Progenitor cell of endocrine pancreas (in vitro differentiated cells): ENCODE data around the gene WDFY4. TPM values are rescaled to one million over a fixed set of nuclear protein-coding genes. Genes with fewer than 3 reads are reported as not detected.

Experiments
- DNase-seq: peaks from one replicate; pipeline ENCODE4 v3.0.0; 2021; ENCODE audit warnings: low spot score; ENCODE audit not compliant: unreplicated experiment
- H3K27ac Mint-ChIP-seq: 2 replicates; pipeline ENCODE4 v1.8.0; 2021; ENCODE audit warnings: mild to moderate bottlenecking, moderate library complexity, mixed read lengths
- H3K27me3 Mint-ChIP-seq: 2 replicates; pipeline ENCODE4 v1.8.0; 2021; ENCODE audit warnings: mixed read lengths
- H3K36me3 Mint-ChIP-seq: 2 replicates; pipeline ENCODE4 v1.8.0; 2022; ENCODE audit warnings: mixed read lengths; ENCODE audit not compliant: insufficient read depth
- H3K4me1 Mint-ChIP-seq: 2 replicates; pipeline ENCODE4 v1.8.0; 2021; ENCODE audit warnings: low read depth, mixed read lengths
- H3K4me3 Mint-ChIP-seq: 2 replicates; pipeline ENCODE4 v1.8.0; 2021; ENCODE audit warnings: low read depth, mild to moderate bottlenecking, moderate library complexity, mixed read lengths
- H3K9me3 Mint-ChIP-seq: 2 replicates; pipeline ENCODE4 v1.8.0; 2021; ENCODE audit warnings: low read depth, mixed read lengths
- total RNA-seq: library from RNA; stranded (reverse); gene quantifications from 2 replicates; pipeline ENCODE4 v1.2.1, GENCODE V29; 2021
- TF ChIP-seq, protein P1 (sequence below): fragments of 200-600 bp; sonication (generic); IDR thresholded peaks from one replicate; pipeline ENCODE4 v1.5.0; 2021; ENCODE audit warnings: antibody characterized with exemption, mild to moderate bottlenecking; ENCODE audit not compliant: unreplicated experiment

Gene WDFY4
- total RNA-seq, 1 donor from 2014 or later, result 0.07 TPM

- no peaks in the 10 kb centered on the region for H3K36me3 Mint-ChIP-seq
- H3K4me3 Mint-ChIP-seq, result no peak overlapping the region
- TF ChIP-seq, protein P1, sequence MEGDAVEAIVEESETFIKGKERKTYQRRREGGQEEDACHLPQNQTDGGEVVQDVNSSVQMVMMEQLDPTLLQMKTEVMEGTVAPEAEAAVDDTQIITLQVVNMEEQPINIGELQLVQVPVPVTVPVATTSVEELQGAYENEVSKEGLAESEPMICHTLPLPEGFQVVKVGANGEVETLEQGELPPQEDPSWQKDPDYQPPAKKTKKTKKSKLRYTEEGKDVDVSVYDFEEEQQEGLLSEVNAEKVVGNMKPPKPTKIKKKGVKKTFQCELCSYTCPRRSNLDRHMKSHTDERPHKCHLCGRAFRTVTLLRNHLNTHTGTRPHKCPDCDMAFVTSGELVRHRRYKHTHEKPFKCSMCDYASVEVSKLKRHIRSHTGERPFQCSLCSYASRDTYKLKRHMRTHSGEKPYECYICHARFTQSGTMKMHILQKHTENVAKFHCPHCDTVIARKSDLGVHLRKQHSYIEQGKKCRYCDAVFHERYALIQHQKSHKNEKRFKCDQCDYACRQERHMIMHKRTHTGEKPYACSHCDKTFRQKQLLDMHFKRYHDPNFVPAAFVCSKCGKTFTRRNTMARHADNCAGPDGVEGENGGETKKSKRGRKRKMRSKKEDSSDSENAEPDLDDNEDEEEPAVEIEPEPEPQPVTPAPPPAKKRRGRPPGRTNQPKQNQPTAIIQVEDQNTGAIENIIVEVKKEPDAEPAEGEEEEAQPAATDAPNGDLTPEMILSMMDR, result no peak
- H3K4me1 Mint-ChIP-seq, result no peaks in the 10 kb centered on the region
- no peak overlapping the region for H3K27ac Mint-ChIP-seq
- peaks cover 2% of the 10 kb centered on the region for H3K27me3 Mint-ChIP-seq
- DNase-seq, result no peak
- no peaks in the 10 kb centered on the region for H3K9me3 Mint-ChIP-seq
Measured at GRCh38 chr10:48845512-48845911, 160.8 kb downstream of the WDFY4 start.

DNA sequence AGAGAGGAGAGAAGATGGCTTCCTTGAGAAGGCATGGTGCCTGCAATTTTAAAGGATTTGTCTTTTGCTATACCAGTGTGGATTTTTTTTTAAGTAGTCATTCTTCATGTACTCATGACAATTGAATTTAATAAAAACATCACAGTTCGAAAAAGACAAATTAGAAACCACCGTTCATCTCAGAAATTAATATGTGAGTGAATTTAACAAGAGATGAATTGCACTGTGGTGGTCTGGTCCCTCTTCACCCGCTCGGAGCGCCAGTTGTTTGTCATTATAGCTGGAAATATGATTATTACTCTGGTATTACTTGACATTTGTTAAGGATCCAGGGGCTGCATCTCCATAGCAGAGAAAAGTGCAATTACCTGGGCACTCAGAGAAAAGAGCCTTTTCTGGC, 163.0 kb downstream of the WDFY4 start:
- no peak for DNase-seq
- H3K27me3 Mint-ChIP-seq, result peaks cover 1% of the 10 kb centered on the region
- no peak overlapping the region for H3K4me3 Mint-ChIP-seq
- H3K9me3 Mint-ChIP-seq, result no peaks in the 10 kb centered on the region
- TF ChIP-seq, protein P1, result no peak
- H3K36me3 Mint-ChIP-seq, result no peaks in the 10 kb centered on the region
- no peak overlapping the region for H3K27ac Mint-ChIP-seq
- no peaks in the 10 kb centered on the region for H3K4me1 Mint-ChIP-seq

GRCh38 chr10:48856855-48857254, 172.2 kb downstream of the WDFY4 start:
- Mint-ChIP-seq H3K4me3 (no peak overlapping the region), H3K9me3 (peaks cover 8% of the 10 kb centered on the region), H3K27ac (no peak overlapping the region), H3K27me3 (peaks cover 3% of the 10 kb centered on the region), H3K36me3 (peaks cover 1% of the 10 kb centered on the region), H3K4me1 (no peaks in the 10 kb centered on the region)
- DNase-seq, result no peak
- TF ChIP-seq, protein P1, result no peak

DNA sequence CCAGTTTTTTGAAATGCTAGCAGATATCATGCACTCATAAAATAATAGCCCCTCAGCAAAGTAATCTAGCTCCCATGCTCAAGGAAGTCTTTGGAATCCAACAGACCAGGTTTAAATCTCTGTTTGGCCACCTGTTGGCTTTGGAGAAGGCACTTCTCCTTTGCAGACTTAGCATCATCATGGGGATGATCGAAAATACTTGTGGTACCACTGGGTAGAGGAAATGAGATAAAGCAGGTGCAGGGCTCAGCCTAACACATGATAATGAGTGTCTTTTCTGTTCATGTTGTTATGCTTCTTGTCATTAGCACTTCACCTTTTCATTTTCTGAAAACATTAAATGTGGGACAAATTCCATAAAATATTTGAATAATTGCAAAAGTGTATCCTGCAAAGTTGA, 187.6 kb downstream of the WDFY4 start:
- no peaks in the 10 kb centered on the region for H3K9me3 Mint-ChIP-seq
- H3K27me3 Mint-ChIP-seq, result no peaks in the 10 kb centered on the region
- TF ChIP-seq, protein P1, result no peak
- H3K4me1 Mint-ChIP-seq, result no peaks in the 10 kb centered on the region
- H3K36me3 Mint-ChIP-seq, result no peaks in the 10 kb centered on the region
- DNase-seq, result no peak
- no peak overlapping the region for H3K27ac Mint-ChIP-seq
- no peak overlapping the region for H3K4me3 Mint-ChIP-seq

GRCh38 chr10:48878091-48878490, 193.4 kb downstream of the WDFY4 start:
- TF ChIP-seq, protein P1, result no peak
- Mint-ChIP-seq H3K36me3 (no peaks in the 10 kb centered on the region), H3K9me3 (no peaks in the 10 kb centered on the region), H3K4me1 (no peaks in the 10 kb centered on the region), H3K4me3 (no peak overlapping the region), H3K27me3 (peaks cover 4% of the 10 kb centered on the region), H3K27ac (no peak overlapping the region)
- DNase-seq, result no peak
